Activated CD4-positive, alpha-beta memory T cell treated with anti-CD3 and anti-CD28 coated beads, Interleukin-2, amount 10 ng/mL, durations not matched to agents 7 days and 5 days (primary cell): ENCODE results near the gene GATAD1. TPM values are rescaled to one million over a fixed set of nuclear protein-coding genes. Genes with fewer than 3 reads are reported as not detected.
"Not testable (repeated sequence)": the region's sequence is repeated elsewhere in the genome, so short reads cannot be mapped to it uniquely, and the experiment has no call there.

Experiments used
- CTCF ChIA-PET: fragments of 350-600 bp; sonication (Branson Sonifier 250); formaldehyde crosslinking; loops from one replicate; lab custom pipeline; 2021; ENCODE audit warnings: antibody characterized with exemption, inconsistent platforms; lab: Charles Lee
- POLR2A ChIA-PET: fragments of 350-600 bp; sonication (Branson Sonifier 250); formaldehyde crosslinking; loops from one replicate; lab custom pipeline; 2021; ENCODE audit warnings: antibody characterized with exemption; lab: Charles Lee
- DNase-seq: peaks from one replicate; pipeline ENCODE4 v3.0.0-alpha.2; 2020
- H3K27ac Mint-ChIP-seq: one replicate; pipeline ENCODE4 v1.8.0; 2021; ENCODE audit warnings: mild to moderate bottlenecking, mixed read lengths
- H3K27me3 Mint-ChIP-seq: one replicate; pipeline ENCODE4 v1.8.0; 2021; ENCODE audit warnings: mixed read lengths
- H3K36me3 Mint-ChIP-seq: one replicate; pipeline ENCODE4 v1.8.0; 2021; ENCODE audit warnings: low read depth, mixed read lengths
- H3K4me1 Mint-ChIP-seq: one replicate; pipeline ENCODE4 v1.8.0; 2021; ENCODE audit warnings: mixed read lengths
- H3K4me3 Mint-ChIP-seq: one replicate; pipeline ENCODE4 v1.8.0; 2021; ENCODE audit warnings: mild to moderate bottlenecking, mixed read lengths
- H3K9me3 Mint-ChIP-seq: one replicate; pipeline ENCODE4 v1.8.0; 2021; ENCODE audit warnings: mixed read lengths
- total RNA-seq, 2 experiments: library from RNA; stranded (reverse); gene quantifications; one replicate each; pipeline ENCODE4 v1.2.3, GENCODE V29; 2021

The GATAD1 gene
- total RNA-seq, 2 experiments from 2014 or later = 17.4 to 18.5 TPM

DNA sequence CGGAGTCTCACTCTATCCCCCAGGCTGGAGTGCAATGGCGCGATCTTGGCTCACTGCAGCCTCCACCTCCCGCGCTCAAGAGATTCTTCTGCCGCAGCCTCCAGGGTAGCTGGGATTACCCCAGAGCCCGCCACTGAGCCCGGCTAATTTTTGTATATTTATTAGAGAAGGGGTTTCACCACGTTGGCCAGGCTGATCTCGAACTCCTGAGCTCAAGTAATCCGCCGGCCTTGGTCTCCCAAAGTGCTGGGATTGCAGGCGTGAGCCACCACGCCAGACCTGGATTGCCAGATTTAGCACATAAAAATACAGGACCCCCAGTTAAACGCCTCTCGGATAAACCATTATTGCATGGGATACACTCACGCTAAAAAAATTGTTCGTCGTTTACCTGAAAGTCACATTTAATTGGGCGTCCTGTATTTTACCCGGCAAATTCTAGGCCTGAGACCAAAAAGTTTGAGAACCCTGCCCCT is 375 bp upstream of the GATAD1 start:
- peak overlapping the region; percentile 88 for H3K27ac Mint-ChIP-seq
- H3K4me3 Mint-ChIP-seq = peak overlapping the region; percentile 80
- CTCF ChIA-PET = interaction anchor here (0.6 to 3.5 kb wide), 33 partner anchors 12 to 1159 kb away, joined by 3 to 75 read pairs (median 5); partner anchors contain the start of genes AKAP9, ANKIB1, CYP51A1 and KRIT1
- peaks cover 13% of the 10 kb centered on the region for H3K4me1 Mint-ChIP-seq
- DNase-seq = no peak
- H3K9me3 Mint-ChIP-seq = no peaks in the 10 kb centered on the region
- H3K27me3 Mint-ChIP-seq = peaks cover 3% of the 10 kb centered on the region
- POLR2A ChIA-PET = interaction anchor here (0.7 to 3.5 kb wide), 21 partner anchors 11 to 671 kb away, joined by 3 to 47 read pairs (median 5); partner anchors contain the start of genes AKAP9, ANKIB1, CDK6 and CYP51A1
- H3K36me3 Mint-ChIP-seq = peaks cover 9% of the 10 kb centered on the region

DNA sequence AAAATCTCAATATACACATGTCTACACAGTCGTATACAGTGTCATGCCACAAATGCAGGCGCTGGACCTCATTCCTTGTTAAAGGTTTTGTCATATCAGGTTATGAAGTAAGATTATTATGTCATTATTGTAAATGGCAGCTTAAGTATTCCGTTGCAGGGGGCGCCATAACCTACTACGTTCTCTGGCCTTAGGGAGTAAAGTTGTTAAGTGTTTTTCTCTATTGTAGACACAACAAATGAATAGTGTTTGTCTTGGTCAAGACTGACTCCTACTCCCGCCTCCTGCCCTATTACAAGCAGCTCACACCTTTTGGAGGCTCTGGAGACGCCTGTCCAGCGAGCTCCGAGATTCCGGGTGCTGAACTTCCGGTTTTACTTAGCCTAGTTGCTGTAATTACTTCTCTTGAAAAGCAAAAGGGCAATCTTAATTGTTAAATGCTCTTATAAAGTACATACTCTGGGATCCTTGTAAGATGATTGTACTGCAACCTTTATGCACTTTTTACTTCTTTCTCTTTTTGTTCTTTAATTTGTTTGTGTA is 994 bp downstream of the GATAD1 start:
- peak; percentile 66 for DNase-seq
- no peaks in the 10 kb centered on the region for H3K27me3 Mint-ChIP-seq
- POLR2A ChIA-PET = interaction anchor here (1.0 to 3.5 kb wide), 16 partner anchors 10 to 784 kb away, joined by 3 to 47 read pairs (median 6); partner anchors contain the start of genes AKAP9, ANKIB1, CDK6 and CYP51A1
- peaks cover 12% of the 10 kb centered on the region for H3K36me3 Mint-ChIP-seq
- peaks cover 13% of the 10 kb centered on the region for H3K4me1 Mint-ChIP-seq
- H3K9me3 Mint-ChIP-seq = no peaks in the 10 kb centered on the region
- CTCF ChIA-PET = interaction anchor here (0.5 to 3.5 kb wide), 25 partner anchors 10 to 1160 kb away, joined by 3 to 75 read pairs (median 5); partner anchors contain the start of genes AKAP9, ANKIB1, KRIT1 and PEX1
- peak overlapping the region; percentile 86 for H3K4me3 Mint-ChIP-seq
- peak overlapping the region; percentile 84 for H3K27ac Mint-ChIP-seq

DNA sequence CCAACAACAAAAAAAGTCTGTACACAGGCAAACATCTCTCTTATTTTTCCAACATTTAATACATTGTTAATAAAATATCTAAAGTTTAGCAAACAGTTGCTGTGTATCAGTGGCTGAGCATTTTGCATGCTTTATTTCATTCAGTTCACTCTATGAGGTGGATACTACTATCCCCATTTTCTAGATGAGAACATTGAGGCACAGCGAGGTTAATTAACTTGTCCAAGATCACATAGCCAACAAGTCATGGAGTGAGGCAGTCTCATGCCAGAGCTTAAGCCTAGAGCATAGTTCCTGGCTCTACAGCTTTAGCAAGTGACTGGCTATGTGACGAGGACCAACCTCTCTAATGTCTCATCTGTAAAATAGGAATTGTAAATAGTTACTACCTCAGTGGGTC is 4.4 kb downstream of the GATAD1 start:
- peaks cover 11% of the 10 kb centered on the region for H3K4me1 Mint-ChIP-seq
- peaks cover 26% of the 10 kb centered on the region for H3K36me3 Mint-ChIP-seq
- no peaks in the 10 kb centered on the region for H3K27me3 Mint-ChIP-seq
- no peaks in the 10 kb centered on the region for H3K9me3 Mint-ChIP-seq
- DNase-seq = no peak
- no peak overlapping the region for H3K4me3 Mint-ChIP-seq
- ChIA-PET POLR2A (no interaction called here), CTCF (interaction anchor here (3.8 kb wide), 1 partner anchor 9 kb away, joined by 19 read pairs; no protein-coding TSS in a partner anchor)
- H3K27ac Mint-ChIP-seq = no peak overlapping the region

- no peak overlapping the region for H3K4me3 Mint-ChIP-seq
- ChIA-PET POLR2A (no interaction called here), CTCF (no interaction called here)
These were observed 9.0 kb downstream of the GATAD1 start for GRCh38 chr7:92456236-92456635.

DNA sequence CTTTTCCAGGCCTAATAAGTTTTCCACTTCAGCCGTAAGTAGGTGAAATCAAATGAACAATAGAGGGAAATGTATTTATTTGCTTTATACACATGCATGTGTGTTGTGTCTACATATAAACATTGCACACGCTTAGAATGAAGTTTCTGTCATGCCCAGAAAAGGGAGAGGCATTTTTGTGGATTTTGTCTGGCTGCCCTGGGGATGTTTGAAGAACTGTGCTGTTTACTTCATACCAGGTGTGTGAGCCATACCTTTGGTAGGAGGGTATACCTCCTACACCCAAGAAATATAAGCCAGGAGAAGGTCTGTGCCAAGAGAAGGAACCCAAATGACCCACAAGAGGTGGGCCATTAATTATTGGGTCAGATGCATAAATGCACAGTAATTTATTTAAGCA is 12.8 kb downstream of the GATAD1 start:
- POLR2A ChIA-PET = no interaction called here
- Mint-ChIP-seq H3K27me3 (no peaks in the 10 kb centered on the region), H3K9me3 (no peaks in the 10 kb centered on the region), H3K36me3 (peaks cover 13% of the 10 kb centered on the region), H3K4me3 (no peak overlapping the region), H3K27ac (no peak overlapping the region), H3K4me1 (peaks cover 2% of the 10 kb centered on the region)
- no peak for DNase-seq
- CTCF ChIA-PET = interaction anchor here (1.0 to 3.0 kb wide), 5 partner anchors 9 to 596 kb away, joined by 3 to 28 read pairs (median 18); partner anchors contain the start of gene GATAD1

More at GRCh38 chr7:92456236-92456635, 9.0 kb downstream of the GATAD1 start:
- Mint-ChIP-seq H3K27me3 (no peaks in the 10 kb centered on the region), H3K36me3 (peaks cover 22% of the 10 kb centered on the region), H3K4me1 (no peaks in the 10 kb centered on the region), H3K9me3 (no peaks in the 10 kb centered on the region), H3K27ac (no peak overlapping the region)
- no peak for DNase-seq

GRCh38 chr7:92460510-92460909 is 13.2 kb downstream of the GATAD1 start:
- H3K4me3 Mint-ChIP-seq = no peak overlapping the region
- POLR2A ChIA-PET = interaction anchor here (1.9 kb wide), 1 partner anchor 13 kb away, joined by 9 read pairs; the partner anchor contains the start of gene GATAD1

GRCh38 chr7:92461027-92462003 is 14.0 kb downstream of the GATAD1 start:
- H3K27ac Mint-ChIP-seq = no peak overlapping the region
- H3K36me3 Mint-ChIP-seq = peaks cover 7% of the 10 kb centered on the region
- DNase-seq = peak; percentile 32
- H3K4me3 Mint-ChIP-seq = no peak overlapping the region
- ChIA-PET POLR2A (interaction anchor here (1.9 kb wide), 1 partner anchor 14 kb away, joined by 9 read pairs; the partner anchor contains the start of gene GATAD1), CTCF (interaction anchor here (0.6 to 3.0 kb wide), 22 partner anchors 10 to 765 kb away, joined by 3 to 28 read pairs (median 3); partner anchors contain the start of genes GATAD1, HEPACAM2, PEX1 and RBM48)
- H3K9me3 Mint-ChIP-seq = no peaks in the 10 kb centered on the region
- H3K27me3 Mint-ChIP-seq = no peaks in the 10 kb centered on the region
- peaks cover 2% of the 10 kb centered on the region for H3K4me1 Mint-ChIP-seq

More at GRCh38 chr7:92460510-92460909, 13.2 kb downstream of the GATAD1 start:
- peaks cover 2% of the 10 kb centered on the region for H3K4me1 Mint-ChIP-seq
- peaks cover 13% of the 10 kb centered on the region for H3K36me3 Mint-ChIP-seq
- no peak for DNase-seq
- no peaks in the 10 kb centered on the region for H3K9me3 Mint-ChIP-seq
- CTCF ChIA-PET = interaction anchor here (0.6 to 3.0 kb wide), 13 partner anchors 9 to 766 kb away, joined by 3 to 28 read pairs (median 3); partner anchors contain the start of genes GATAD1, HEPACAM2, PEX1 and RBM48
- no peaks in the 10 kb centered on the region for H3K27me3 Mint-ChIP-seq
- H3K27ac Mint-ChIP-seq = no peak overlapping the region

DNA sequence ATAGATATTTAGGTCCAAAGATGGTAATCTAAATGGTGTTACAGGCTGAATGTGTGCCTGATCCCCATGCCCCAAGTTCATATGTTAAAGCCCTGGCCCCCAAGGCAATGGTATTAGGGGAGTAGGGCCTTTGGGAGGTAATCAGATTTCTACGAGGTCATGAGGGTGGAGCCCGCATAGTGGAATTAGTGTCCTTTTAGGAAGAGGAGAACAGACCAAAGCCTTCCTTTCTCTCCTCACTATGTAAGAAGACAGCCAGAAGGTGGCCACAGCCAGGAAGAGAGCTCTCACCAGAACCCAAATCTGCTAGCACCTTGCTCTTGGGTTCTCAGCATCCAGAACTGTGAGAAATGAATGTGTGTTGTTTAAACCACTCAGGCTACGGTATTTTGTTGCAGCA is 15.3 kb downstream of the GATAD1 start:
- Mint-ChIP-seq H3K36me3 (peaks cover 3% of the 10 kb centered on the region), H3K4me1 (peaks cover 2% of the 10 kb centered on the region), H3K4me3 (no peak overlapping the region), H3K27ac (no peak overlapping the region), H3K9me3 (no peaks in the 10 kb centered on the region), H3K27me3 (no peaks in the 10 kb centered on the region)
- ChIA-PET CTCF (no interaction called here), POLR2A (no interaction called here)
- no peak for DNase-seq

DNA sequence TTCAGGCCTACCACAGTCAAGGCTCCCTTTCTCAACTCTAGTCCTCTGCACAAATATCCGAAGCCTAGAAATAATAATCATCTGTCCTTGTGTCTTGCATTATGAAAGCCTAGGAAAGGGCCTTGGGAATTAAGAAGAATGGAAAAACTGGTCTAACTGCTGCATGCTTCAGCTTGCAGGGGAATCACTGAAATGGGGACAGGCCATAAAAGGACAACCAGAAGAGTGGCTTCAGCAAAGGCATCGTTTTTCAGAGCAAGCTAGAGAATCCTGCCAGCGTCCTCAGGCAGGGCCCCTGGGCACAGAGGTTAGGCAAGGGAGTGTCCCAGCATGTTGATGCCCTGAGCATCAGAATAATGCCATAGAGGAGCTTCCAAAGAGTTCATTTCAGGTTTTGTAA is 17.2 kb downstream of the GATAD1 start:
- Mint-ChIP-seq H3K27me3 (no peaks in the 10 kb centered on the region), H3K36me3 (no peaks in the 10 kb centered on the region), H3K9me3 (peaks cover 8% of the 10 kb centered on the region), H3K4me1 (peaks cover 2% of the 10 kb centered on the region), H3K27ac (no peak overlapping the region), H3K4me3 (no peak overlapping the region)
- CTCF ChIA-PET = interaction anchor here (1.7 kb wide), 1 partner anchor 16 kb away, joined by 5 read pairs; no protein-coding TSS in a partner anchor
- POLR2A ChIA-PET = no interaction called here
- DNase-seq = no peak

- Mint-ChIP-seq H3K36me3 (no peaks in the 10 kb centered on the region), H3K4me1 (peaks cover under 1% of the 10 kb centered on the region), H3K27me3 (no peaks in the 10 kb centered on the region), H3K9me3 (peaks cover 8% of the 10 kb centered on the region), H3K27ac (no peak overlapping the region), H3K4me3 (no peak overlapping the region)
- no peak for DNase-seq
- POLR2A ChIA-PET = no interaction called here
- CTCF ChIA-PET = interaction anchor here (1.8 kb wide), 1 partner anchor 19 kb away, joined by 5 read pairs; the partner anchor contains the start of gene GATAD1
These were observed 19.4 kb downstream of the GATAD1 start for GRCh38 chr7:92466682-92467081.

GRCh38 chr7:92468589-92468988 is 21.3 kb downstream of the GATAD1 start:
- H3K4me3 Mint-ChIP-seq, DNase-seq, H3K27me3 Mint-ChIP-seq, H3K36me3 Mint-ChIP-seq, POLR2A ChIA-PET, H3K4me1 Mint-ChIP-seq, H3K27ac Mint-ChIP-seq, H3K9me3 Mint-ChIP-seq: not testable (repeated sequence)
- CTCF ChIA-PET = interaction anchor here (1.8 kb wide), 1 partner anchor 21 kb away, joined by 5 read pairs; the partner anchor contains the start of gene GATAD1

- POLR2A ChIA-PET = not testable (repeated sequence)
These were observed 26.7 kb downstream of the GATAD1 start for GRCh38 chr7:92473989-92474388.

More at GRCh38 chr7:92473989-92474388, 26.7 kb downstream of the GATAD1 start:
- CTCF ChIA-PET, H3K9me3 Mint-ChIP-seq, H3K4me3 Mint-ChIP-seq, DNase-seq, H3K4me1 Mint-ChIP-seq, H3K27me3 Mint-ChIP-seq, H3K36me3 Mint-ChIP-seq, H3K27ac Mint-ChIP-seq: not testable (repeated sequence)
